HepG2 (cell line): ENCODE measurements around the gene EPX. TPM values are rescaled to one million over a fixed set of nuclear protein-coding genes. Genes with fewer than 3 reads are reported as not detected.

Source experiments
- ATRX ChIP-seq: sonication (generic); formaldehyde crosslinking; IDR thresholded peaks from 2 replicates; pipeline ENCODE4 v1.4.0; 2020; ENCODE audit warnings: missing genetic modification reagents, borderline replicate concordance
- KLF9 ChIP-seq: IDR thresholded peaks from 2 replicates; pipeline ENCODE4 v1.6.1; 2016; ENCODE audit warnings: low read depth
- MIER2 ChIP-seq: IDR thresholded peaks from 2 replicates; pipeline ENCODE4 v1.6.1; 2016; ENCODE audit warnings: missing biosample characterization, missing genetic modification reagents
- SAFB2 ChIP-seq: sonication (generic); formaldehyde crosslinking; IDR thresholded peaks from 2 replicates; pipeline ENCODE4 v1.5.1; 2020; ENCODE audit warnings: missing genetic modification reagents, low read depth, mild to moderate bottlenecking, borderline replicate concordance
- SRSF1 ChIP-seq: fragments of 200-400 bp; formaldehyde crosslinking; optimal IDR thresholded peaks from 2 replicates; pipeline ENCODE3; 2017; ENCODE audit warnings: mild to moderate bottlenecking, low read depth, low read length, moderate library complexity
- SUZ12 ChIP-seq: fragments of 150-350 bp; IDR thresholded peaks from 2 replicates; pipeline ENCODE4 v1.6.1; 2014; ENCODE audit warnings: low read depth, low read length
- TBP ChIP-seq: sonication (generic); formaldehyde crosslinking; IDR thresholded peaks from 2 replicates; pipeline ENCODE4 v1.5.0; 2020; ENCODE audit warnings: missing genetic modification reagents
- XBP1 ChIP-seq: sonication (generic); formaldehyde crosslinking; IDR thresholded peaks from 2 replicates; pipeline ENCODE4 v1.5.0; 2020; ENCODE audit warnings: missing genetic modification reagents
- ZMYM2 ChIP-seq: sonication (generic); formaldehyde crosslinking; IDR thresholded peaks from 2 replicates; pipeline ENCODE4 v1.8.0; 2022; ENCODE audit warnings: mild to moderate bottlenecking, missing genetic modification reagents
- ZNF160 ChIP-seq: sonication (generic); formaldehyde crosslinking; IDR thresholded peaks from 2 replicates; pipeline ENCODE4 v1.8.0; 2022; ENCODE audit warnings: mild to moderate bottlenecking, inconsistent platforms, missing genetic modification reagents
- ZNF230 ChIP-seq: sonication (generic); formaldehyde crosslinking; IDR thresholded peaks from 2 replicates; pipeline ENCODE4 v1.4.0; 2020; ENCODE audit warnings: mild to moderate bottlenecking, missing genetic modification reagents
- ZNF737 ChIP-seq: sonication (generic); formaldehyde crosslinking; IDR thresholded peaks from 2 replicates; pipeline ENCODE4 v1.5.0; 2020; ENCODE audit warnings: missing genetic modification reagents, mild to moderate bottlenecking, borderline replicate concordance
- ZNF891 ChIP-seq: sonication (generic); formaldehyde crosslinking; IDR thresholded peaks from 2 replicates; pipeline ENCODE4 v1.5.0; 2020; ENCODE audit warnings: mild to moderate bottlenecking, missing genetic modification reagents
- polyA plus RNA-seq, 8 experiments: library from polyadenylated mRNA; depleted of rRNA in 3 of 8; stranded (reverse) in 7 of 8; unstranded in 1 of 8; fragments of >200 nt; fragmentation: Illumina TruSeq in 4 of 8; extraction: Trizol in 4 of 8; gene quantifications; 2 replicates each; pipeline versions ENCODE4 v1.2.1 to v1.2.3, GENCODE V29; 2011 to 2016; ENCODE audit warnings: low read depth in 4 of 8, missing spikeins in 1 of 8, mixed read lengths in 1 of 8; ENCODE audit not compliant: insufficient read depth in 1 of 8
- total RNA-seq, 5 experiments: library from RNA; depleted of rRNA; stranded (reverse); fragments of >200 nt; fragmentation: Illumina TruSeq; extraction: Trizol; gene quantifications; 2 replicates each; pipeline ENCODE4 v1.2.3, GENCODE V29; 2016; ENCODE audit warnings: low read depth in 1 of 5
- TF ChIP-seq, protein P1 (sequence below): sonication (generic); formaldehyde crosslinking; IDR thresholded peaks from 2 replicates; pipeline ENCODE4 v1.4.0; 2020; ENCODE audit warnings: missing genetic modification reagents, borderline replicate concordance
- TF ChIP-seq, protein P2 (sequence below): IDR thresholded peaks from 2 replicates; pipeline ENCODE4 v1.4.0; 2020; ENCODE audit warnings: mild to moderate bottlenecking, missing genetic modification reagents
- TF ChIP-seq, protein P3 (sequence below): sonication (generic); formaldehyde crosslinking; IDR thresholded peaks from 2 replicates; pipeline ENCODE4 v1.4.0; 2020; ENCODE audit warnings: missing genetic modification reagents
- TF ChIP-seq, protein P4 (sequence below): sonication (generic); formaldehyde crosslinking; conservative IDR thresholded peaks from 2 replicates; pipeline ENCODE4 v1.5.0; 2020; ENCODE audit warnings: missing genetic modification reagents
- TF ChIP-seq, protein P5 (sequence below): sonication (generic); formaldehyde crosslinking; IDR thresholded peaks from 2 replicates; pipeline ENCODE4 v1.4.0; 2020; ENCODE audit warnings: missing genetic modification reagents

Gene EPX
- total and polyA plus RNA-seq, 2 of the 13 experiments (the other 11 are each of a cell fraction or from before 2014, with no cell fraction given) = not detected

DNA sequence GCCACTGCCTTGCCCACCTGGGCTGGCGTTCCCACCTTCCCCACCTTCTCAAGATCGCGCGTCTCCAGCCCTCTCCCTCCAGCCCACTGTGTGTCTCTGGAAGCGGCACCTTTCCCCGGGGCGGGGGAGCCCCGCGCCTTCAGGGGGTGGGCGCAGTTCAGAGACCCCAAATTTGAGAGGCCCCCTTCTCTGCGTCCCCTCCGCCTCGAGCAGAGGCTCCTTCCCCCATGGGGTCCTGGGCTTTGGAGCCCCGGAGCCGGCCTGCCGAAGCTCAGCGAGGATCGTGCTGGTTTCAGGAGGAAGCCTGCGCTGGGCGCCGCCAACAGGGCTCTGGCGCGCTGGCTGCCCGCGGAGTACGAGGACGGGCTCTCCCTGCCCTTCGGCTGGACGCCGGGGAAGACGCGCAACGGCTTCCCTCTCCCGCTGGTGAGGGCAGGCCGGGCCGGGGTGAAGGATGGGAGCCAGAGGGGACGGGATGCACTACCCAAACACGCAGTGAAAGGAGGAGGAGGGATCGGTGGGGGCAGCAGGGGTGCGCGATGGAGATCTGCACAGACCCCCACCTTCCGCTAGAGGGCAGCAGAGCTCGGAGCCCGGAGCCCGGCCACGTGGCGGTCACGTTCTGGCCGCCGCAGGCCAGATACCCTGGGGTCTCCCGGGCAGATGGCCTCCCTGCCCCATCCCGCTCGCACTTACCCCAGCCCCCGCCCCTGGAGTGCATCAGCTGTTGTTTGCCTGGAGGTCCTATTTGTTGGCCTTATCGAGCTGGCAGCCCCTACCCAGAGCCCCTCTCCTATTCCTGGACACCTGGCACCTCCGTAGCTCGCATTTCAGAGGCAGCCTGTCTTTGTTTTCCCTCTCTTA is 57.0 kb downstream of the EPX start (continued):
- TF ChIP-seq TBP (CRISPR knock-in tag) = no peak
- no peak for TF ChIP-seq ATRX
- peak; percentile 94; the same call in 1 of the 2 replicates for TF ChIP-seq ZNF737 (CRISPR knock-in tag)
- no peak for TF ChIP-seq ZNF160 (CRISPR knock-in tag)
- no peak for TF ChIP-seq SUZ12
- TF ChIP-seq, protein P1, sequence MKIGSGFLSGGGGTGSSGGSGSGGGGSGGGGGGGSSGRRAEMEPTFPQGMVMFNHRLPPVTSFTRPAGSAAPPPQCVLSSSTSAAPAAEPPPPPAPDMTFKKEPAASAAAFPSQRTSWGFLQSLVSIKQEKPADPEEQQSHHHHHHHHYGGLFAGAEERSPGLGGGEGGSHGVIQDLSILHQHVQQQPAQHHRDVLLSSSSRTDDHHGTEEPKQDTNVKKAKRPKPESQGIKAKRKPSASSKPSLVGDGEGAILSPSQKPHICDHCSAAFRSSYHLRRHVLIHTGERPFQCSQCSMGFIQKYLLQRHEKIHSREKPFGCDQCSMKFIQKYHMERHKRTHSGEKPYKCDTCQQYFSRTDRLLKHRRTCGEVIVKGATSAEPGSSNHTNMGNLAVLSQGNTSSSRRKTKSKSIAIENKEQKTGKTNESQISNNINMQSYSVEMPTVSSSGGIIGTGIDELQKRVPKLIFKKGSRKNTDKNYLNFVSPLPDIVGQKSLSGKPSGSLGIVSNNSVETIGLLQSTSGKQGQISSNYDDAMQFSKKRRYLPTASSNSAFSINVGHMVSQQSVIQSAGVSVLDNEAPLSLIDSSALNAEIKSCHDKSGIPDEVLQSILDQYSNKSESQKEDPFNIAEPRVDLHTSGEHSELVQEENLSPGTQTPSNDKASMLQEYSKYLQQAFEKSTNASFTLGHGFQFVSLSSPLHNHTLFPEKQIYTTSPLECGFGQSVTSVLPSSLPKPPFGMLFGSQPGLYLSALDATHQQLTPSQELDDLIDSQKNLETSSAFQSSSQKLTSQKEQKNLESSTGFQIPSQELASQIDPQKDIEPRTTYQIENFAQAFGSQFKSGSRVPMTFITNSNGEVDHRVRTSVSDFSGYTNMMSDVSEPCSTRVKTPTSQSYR (CRISPR knock-in tag) = 0 out of 2 replicates have a peak, but pooled peaks have one; percentile 26
- 0 out of 2 replicates have a peak, but pooled peaks have one; percentile 18 for TF ChIP-seq ZNF230 (CRISPR knock-in tag)
- TF ChIP-seq, protein P2, sequence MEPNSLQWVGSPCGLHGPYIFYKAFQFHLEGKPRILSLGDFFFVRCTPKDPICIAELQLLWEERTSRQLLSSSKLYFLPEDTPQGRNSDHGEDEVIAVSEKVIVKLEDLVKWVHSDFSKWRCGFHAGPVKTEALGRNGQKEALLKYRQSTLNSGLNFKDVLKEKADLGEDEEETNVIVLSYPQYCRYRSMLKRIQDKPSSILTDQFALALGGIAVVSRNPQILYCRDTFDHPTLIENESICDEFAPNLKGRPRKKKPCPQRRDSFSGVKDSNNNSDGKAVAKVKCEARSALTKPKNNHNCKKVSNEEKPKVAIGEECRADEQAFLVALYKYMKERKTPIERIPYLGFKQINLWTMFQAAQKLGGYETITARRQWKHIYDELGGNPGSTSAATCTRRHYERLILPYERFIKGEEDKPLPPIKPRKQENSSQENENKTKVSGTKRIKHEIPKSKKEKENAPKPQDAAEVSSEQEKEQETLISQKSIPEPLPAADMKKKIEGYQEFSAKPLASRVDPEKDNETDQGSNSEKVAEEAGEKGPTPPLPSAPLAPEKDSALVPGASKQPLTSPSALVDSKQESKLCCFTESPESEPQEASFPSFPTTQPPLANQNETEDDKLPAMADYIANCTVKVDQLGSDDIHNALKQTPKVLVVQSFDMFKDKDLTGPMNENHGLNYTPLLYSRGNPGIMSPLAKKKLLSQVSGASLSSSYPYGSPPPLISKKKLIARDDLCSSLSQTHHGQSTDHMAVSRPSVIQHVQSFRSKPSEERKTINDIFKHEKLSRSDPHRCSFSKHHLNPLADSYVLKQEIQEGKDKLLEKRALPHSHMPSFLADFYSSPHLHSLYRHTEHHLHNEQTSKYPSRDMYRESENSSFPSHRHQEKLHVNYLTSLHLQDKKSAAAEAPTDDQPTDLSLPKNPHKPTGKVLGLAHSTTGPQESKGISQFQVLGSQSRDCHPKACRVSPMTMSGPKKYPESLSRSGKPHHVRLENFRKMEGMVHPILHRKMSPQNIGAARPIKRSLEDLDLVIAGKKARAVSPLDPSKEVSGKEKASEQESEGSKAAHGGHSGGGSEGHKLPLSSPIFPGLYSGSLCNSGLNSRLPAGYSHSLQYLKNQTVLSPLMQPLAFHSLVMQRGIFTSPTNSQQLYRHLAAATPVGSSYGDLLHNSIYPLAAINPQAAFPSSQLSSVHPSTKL (CRISPR knock-in tag) = peak; percentile 67
- TF ChIP-seq KLF9 (CRISPR knock-in tag) = no peak
- no peak; the same call in 1 of the 2 replicates for TF ChIP-seq XBP1 (CRISPR knock-in tag)
- peak; percentile 79; the same call in 1 of the 2 replicates for TF ChIP-seq ZNF891 (CRISPR knock-in tag)
- no peak for TF ChIP-seq SAFB2 (CRISPR knock-in tag)
- TF ChIP-seq SRSF1 = no peak
- TF ChIP-seq ZMYM2 (CRISPR knock-in tag) = no peak
- TF ChIP-seq, protein P3, sequence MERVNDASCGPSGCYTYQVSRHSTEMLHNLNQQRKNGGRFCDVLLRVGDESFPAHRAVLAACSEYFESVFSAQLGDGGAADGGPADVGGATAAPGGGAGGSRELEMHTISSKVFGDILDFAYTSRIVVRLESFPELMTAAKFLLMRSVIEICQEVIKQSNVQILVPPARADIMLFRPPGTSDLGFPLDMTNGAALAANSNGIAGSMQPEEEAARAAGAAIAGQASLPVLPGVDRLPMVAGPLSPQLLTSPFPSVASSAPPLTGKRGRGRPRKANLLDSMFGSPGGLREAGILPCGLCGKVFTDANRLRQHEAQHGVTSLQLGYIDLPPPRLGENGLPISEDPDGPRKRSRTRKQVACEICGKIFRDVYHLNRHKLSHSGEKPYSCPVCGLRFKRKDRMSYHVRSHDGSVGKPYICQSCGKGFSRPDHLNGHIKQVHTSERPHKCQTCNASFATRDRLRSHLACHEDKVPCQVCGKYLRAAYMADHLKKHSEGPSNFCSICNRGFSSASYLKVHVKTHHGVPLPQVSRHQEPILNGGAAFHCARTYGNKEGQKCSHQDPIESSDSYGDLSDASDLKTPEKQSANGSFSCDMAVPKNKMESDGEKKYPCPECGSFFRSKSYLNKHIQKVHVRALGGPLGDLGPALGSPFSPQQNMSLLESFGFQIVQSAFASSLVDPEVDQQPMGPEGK (CRISPR knock-in tag) = peak; percentile 65
- TF ChIP-seq, protein P4, sequence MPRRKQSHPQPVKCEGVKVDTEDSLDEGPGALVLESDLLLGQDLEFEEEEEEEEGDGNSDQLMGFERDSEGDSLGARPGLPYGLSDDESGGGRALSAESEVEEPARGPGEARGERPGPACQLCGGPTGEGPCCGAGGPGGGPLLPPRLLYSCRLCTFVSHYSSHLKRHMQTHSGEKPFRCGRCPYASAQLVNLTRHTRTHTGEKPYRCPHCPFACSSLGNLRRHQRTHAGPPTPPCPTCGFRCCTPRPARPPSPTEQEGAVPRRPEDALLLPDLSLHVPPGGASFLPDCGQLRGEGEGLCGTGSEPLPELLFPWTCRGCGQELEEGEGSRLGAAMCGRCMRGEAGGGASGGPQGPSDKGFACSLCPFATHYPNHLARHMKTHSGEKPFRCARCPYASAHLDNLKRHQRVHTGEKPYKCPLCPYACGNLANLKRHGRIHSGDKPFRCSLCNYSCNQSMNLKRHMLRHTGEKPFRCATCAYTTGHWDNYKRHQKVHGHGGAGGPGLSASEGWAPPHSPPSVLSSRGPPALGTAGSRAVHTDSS (CRISPR knock-in tag) = no peak
- TF ChIP-seq, protein P5, sequence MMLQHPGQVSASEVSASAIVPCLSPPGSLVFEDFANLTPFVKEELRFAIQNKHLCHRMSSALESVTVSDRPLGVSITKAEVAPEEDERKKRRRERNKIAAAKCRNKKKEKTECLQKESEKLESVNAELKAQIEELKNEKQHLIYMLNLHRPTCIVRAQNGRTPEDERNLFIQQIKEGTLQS = 0 out of 2 replicates have a peak, but pooled peaks have one; percentile 34
- TF ChIP-seq MIER2 (CRISPR knock-in tag) = peak; percentile 56; the same call in 1 of the 2 replicates
